ENCODE results near the gene KRT6B.

The KRT6B gene

GRCh38 chr12:52436000-52436827 is 15.7 kb downstream of the KRT6B start:
- DNase-seq (ENCODE audit: low spot score), result no peak

- DNase-seq (ENCODE audit: low spot score), result no peak
Measured at GRCh38 chr12:52435659-52435999, 16.3 kb downstream of the KRT6B start.

GRCh38 chr12:52434760-52435530 is 17.0 kb downstream of the KRT6B start:
- no peak for DNase-seq (ENCODE audit: low spot score)

GRCh38 chr12:52434081-52434733 is 17.7 kb downstream of the KRT6B start, which contains the start of gene KRT75:
Gene KRT75, minus strand, starts transcription at chr12:52434371. Its CDS starts 67 bp downstream, at chr12:52434304.
- DNase-seq (ENCODE audit: low spot score), result no peak

GRCh38 chr12:52433501-52434080 is 18.4 kb downstream of the KRT6B start:
- DNase-seq (ENCODE audit: low spot score), result no peak

GRCh38 chr12:52432559-52433207 is 19.3 kb downstream of the KRT6B start:
- DNase-seq (ENCODE audit: low spot score), result no peak

- DNase-seq (ENCODE audit: low spot score), result no peak
Measured at GRCh38 chr12:52428121-52428520, 23.8 kb downstream of the KRT6B start.

GRCh38 chr12:52427083-52427482 is 24.9 kb downstream of the KRT6B start:
- no peak for DNase-seq (ENCODE audit: low spot score)

- no peak for DNase-seq (ENCODE audit: low spot score)
Measured at GRCh38 chr12:52426034-52426433, 25.9 kb downstream of the KRT6B start.

GRCh38 chr12:52425466-52425865 is 26.5 kb downstream of the KRT6B start:
- no peak for DNase-seq (ENCODE audit: low spot score)

GRCh38 chr12:52423661-52424500 is 28.1 kb downstream of the KRT6B start:
- no peak for DNase-seq (ENCODE audit: low spot score)

GRCh38 chr12:52423035-52423434 is 28.9 kb downstream of the KRT6B start:
- no peak for DNase-seq (ENCODE audit: low spot score)

- DNase-seq (ENCODE audit: low spot score), result no peak
Measured at GRCh38 chr12:52419656-52420055, 32.3 kb downstream of the KRT6B start.

- no peak for DNase-seq (ENCODE audit: low spot score)
Measured at GRCh38 chr12:52418576-52419110, 33.3 kb downstream of the KRT6B start.

- no peak for DNase-seq (ENCODE audit: low spot score)
Measured at GRCh38 chr12:52417740-52418139, 34.2 kb downstream of the KRT6B start.

- no peak for DNase-seq (ENCODE audit: low spot score)
Measured at GRCh38 chr12:52416795-52417194, 35.2 kb downstream of the KRT6B start.

- DNase-seq (ENCODE audit: low spot score), result peak; percentile 3
Measured at GRCh38 chr12:52415870-52416750, 35.8 kb downstream of the KRT6B start.

GRCh38 chr12:52414936-52415335 is 37.0 kb downstream of the KRT6B start:
- no peak for DNase-seq (ENCODE audit: low spot score)

- DNase-seq (ENCODE audit: low spot score), result no peak
Measured at GRCh38 chr12:52413782-52414345, 38.1 kb downstream of the KRT6B start.
